Thyroid gland (tissue), 4 donors: Measurements from ENCODE around the gene PELI2. TPM values are rescaled to one million over a fixed set of nuclear protein-coding genes. Genes with fewer than 3 reads are reported as not detected.

ENCODE experiments used
- DNase-seq, 2 donors: peaks; one replicate each; pipeline ENCODE4 v3.0.0-alpha.2; 2019
- H3K27ac ChIP-seq, 3 donors: fragments of 200-600 bp; sonication (generic); 1 replicate in 2 of 3; 2 replicates in 1 of 3; pipeline ENCODE4 v1.5.1; 2016 to 2019; ENCODE audit warnings: mild to moderate bottlenecking in 1 of 3, moderate library complexity in 1 of 3
- H3K27me3 ChIP-seq: fragments of 200-600 bp; sonication (generic); one replicate; pipeline ENCODE4 v1.5.1; 2019
- H3K36me3 ChIP-seq, 2 donors: fragments of 200-600 bp; sonication (generic); one replicate each; pipeline ENCODE4 v1.5.1; 2016 to 2019
- H3K4me1 ChIP-seq, 2 donors: fragments of 200-600 bp; sonication (generic); one replicate each; pipeline ENCODE4 v1.5.1; 2017 to 2019
- H3K4me3 ChIP-seq, 3 donors: fragments of 200-600 bp; sonication (generic); replicated peaks in 1 of 3; 1 replicate in 2 of 3; 2 replicates in 1 of 3; pipeline ENCODE4 v1.5.1; 2016; ENCODE audit warnings: mild to moderate bottlenecking in 1 of 3
- H3K9me3 ChIP-seq: fragments of 200-600 bp; sonication (generic); one replicate; pipeline ENCODE4 v1.5.1; 2017
- CTCF ChIP-seq, 6 experiments: fragments of 200-600 bp in 3 of 6; fragments of 450-650 bp in 3 of 6; sonication (generic) in 3 of 6; IDR thresholded peaks; one replicate each; pipeline ENCODE4 v1.5.1; 2016 to 2019; ENCODE audit warnings: antibody characterized with exemption in 6 of 6, mild to moderate bottlenecking in 2 of 6, inconsistent platforms in 1 of 6, moderate library complexity in 1 of 6
- POLR2A ChIP-seq, 2 donors: fragments of 450-650 bp; IDR thresholded peaks; one replicate each; pipeline ENCODE4 v1.6.1; 2017; ENCODE audit warnings: antibody characterized with exemption in 2 of 2, mild to moderate bottlenecking in 2 of 2, moderate library complexity in 1 of 2
- WGBS, 2 donors: methylation state at CpG; one replicate each; pipeline ENCODE4 v1.1.5; 2017; 5-methylcytosine and 5-hydroxymethylcytosine counted together
- intact Hi-C: fragments of 100-400 bp; cut with DNase I; formaldehyde crosslinking; loops from one replicate; pipeline ENCODE4 v1.15.1; 2023
- total RNA-seq, 4 donors: library from RNA; depleted of rRNA; stranded (reverse); fragments of >200 nt; gene quantifications; one replicate each; pipeline ENCODE4 v1.2.3, GENCODE V29; 2016

The PELI2 gene
- total RNA-seq, 4 donors from 2014 or later, result 10.8 to 17.6 (median 13.6) TPM

GRCh38 chr14:56262530-56262929 lies 144.3 kb downstream of the PELI2 start:
- Histone ChIP-seq H3K9me3 (no peaks in the 10 kb centered on the region), H3K27me3 (no peaks in the 10 kb centered on the region), H3K4me1 (no peaks in the 10 kb centered on the region), H3K36me3 (no peaks in the 10 kb centered on the region), H3K4me3 (no peak overlapping the region), H3K27ac (no peak overlapping the region)
- WGBS, 2 donors, result 90 to 93% methylated on average over 3 of the region's 3 CpGs
- no peak for DNase-seq
- intact Hi-C loops, result no loop called here
- TF ChIP-seq POLR2A (IDR thresholded peaks at IDR 0.05) (no peak), CTCF (IDR thresholded peaks at IDR 0.05) (no peak)

GRCh38 chr14:56268039-56268438 lies 149.8 kb downstream of the PELI2 start:
- intact Hi-C loops, result no loop called here
- Histone ChIP-seq H3K27me3 (no peaks in the 10 kb centered on the region), H3K4me1 (no peaks in the 10 kb centered on the region), H3K27ac (no peak overlapping the region), H3K4me3 (no peak overlapping the region), H3K9me3 (no peaks in the 10 kb centered on the region), H3K36me3 (no peaks in the 10 kb centered on the region)
- DNase-seq, result no peak
- TF ChIP-seq POLR2A (IDR thresholded peaks at IDR 0.05), result no peak
- no peak for TF ChIP-seq CTCF (IDR thresholded peaks at IDR 0.05)
- WGBS, 2 donors, result 79 to 84% methylated on average over 2 of the region's 2 CpGs

GRCh38 chr14:56268673-56269072 lies 150.5 kb downstream of the PELI2 start:
- Histone ChIP-seq H3K4me1 (no peaks in the 10 kb centered on the region), H3K9me3 (no peaks in the 10 kb centered on the region), H3K4me3 (no peak overlapping the region), H3K27ac (no peak overlapping the region), H3K27me3 (no peaks in the 10 kb centered on the region), H3K36me3 (no peaks in the 10 kb centered on the region)
- 88 to 94% methylated on average over 5 of the region's 5 CpGs for WGBS, 2 donors
- intact Hi-C loops, result no loop called here
- no peak for DNase-seq
- TF ChIP-seq CTCF (IDR thresholded peaks at IDR 0.05) (no peak), POLR2A (IDR thresholded peaks at IDR 0.05) (no peak)

GRCh38 chr14:56270921-56271320 lies 152.7 kb downstream of the PELI2 start:
- intact Hi-C loops, result no loop called here
- no peaks in the 10 kb centered on the region for H3K36me3 ChIP-seq
- 95 to 96% methylated on average over 8 of the region's 8 CpGs for WGBS, 2 donors
- H3K27ac ChIP-seq, result no peak overlapping the region
- no peak overlapping the region for H3K4me3 ChIP-seq
- no peaks in the 10 kb centered on the region for H3K4me1 ChIP-seq
- H3K27me3 ChIP-seq, result no peaks in the 10 kb centered on the region
- TF ChIP-seq CTCF (IDR thresholded peaks at IDR 0.05), result no peak
- TF ChIP-seq POLR2A (IDR thresholded peaks at IDR 0.05), result no peak
- H3K9me3 ChIP-seq, result no peaks in the 10 kb centered on the region
- DNase-seq, result no peak

GRCh38 chr14:56271970-56272369 lies 153.8 kb downstream of the PELI2 start:
- TF ChIP-seq CTCF (IDR thresholded peaks at IDR 0.05), result no peak
- TF ChIP-seq POLR2A (IDR thresholded peaks at IDR 0.05), result no peak
- 86% methylated on average over 5 of the region's 5 CpGs for WGBS, 2 donors
- H3K27ac ChIP-seq, result no peak overlapping the region

More at GRCh38 chr14:56271970-56272369, 153.8 kb downstream of the PELI2 start:
- Histone ChIP-seq H3K27me3 (no peaks in the 10 kb centered on the region), H3K4me1 (no peaks in the 10 kb centered on the region), H3K4me3 (no peak overlapping the region), H3K9me3 (no peaks in the 10 kb centered on the region), H3K36me3 (no peaks in the 10 kb centered on the region)
- DNase-seq, result no peak
- intact Hi-C loops, result no loop called here
